Stimulated activated CD4-positive, alpha-beta T cell treated with anti-CD3 and anti-CD28 coated beads, TNF-alpha, amount 100 ng/mL, for 4 hours (primary cell): ENCODE data around the gene TUT1.
"Not testable (repeated sequence)": the region's sequence is repeated elsewhere in the genome, so short reads cannot be mapped to it uniquely, and the experiment has no call there.

Experiments used
- DNase-seq, 3 experiments: peaks; one replicate each; pipeline ENCODE4 v3.0.0-alpha.2; 2020; ENCODE audit warnings: low read depth in 3 of 3

TUT1 gene

GRCh38 chr11:62556108-62556874 is 35.0 kb downstream of the TUT1 start:
- DNase-seq, result peak in 1 of 3 experiments; percentile 58

GRCh38 chr11:62555464-62556107 is 35.7 kb downstream of the TUT1 start:
- no peak for DNase-seq

- no peak for DNase-seq
Measured at GRCh38 chr11:62554387-62555167, 36.7 kb downstream of the TUT1 start.

- DNase-seq, result no peak
Measured at GRCh38 chr11:62553839-62554361, 37.4 kb downstream of the TUT1 start.

- DNase-seq, result no peak
Measured at GRCh38 chr11:62553080-62553838, 38.1 kb downstream of the TUT1 start.

- DNase-seq, result no peak
Measured at GRCh38 chr11:62552485-62553079, 38.7 kb downstream of the TUT1 start.

DNA sequence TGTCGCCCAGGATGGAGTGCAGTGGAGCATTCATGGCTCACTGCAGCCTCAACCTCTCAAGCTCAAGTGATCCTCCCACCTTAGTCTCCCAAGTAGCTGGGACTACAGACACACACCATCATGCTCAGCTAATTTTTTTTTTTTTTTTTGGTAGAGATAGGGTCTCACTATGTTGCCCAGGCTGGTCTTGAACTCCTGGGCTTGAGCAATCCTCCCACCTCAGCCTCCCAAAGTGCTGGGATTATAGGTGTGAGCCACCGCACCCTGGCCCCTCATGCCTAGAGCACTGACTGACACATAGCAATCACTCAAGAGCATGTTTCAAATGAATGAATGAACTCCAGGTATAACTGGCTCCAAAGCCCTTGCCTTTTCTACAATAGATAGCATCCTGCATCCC is 40.8 kb downstream of the TUT1 start:
- not testable (repeated sequence) for DNase-seq

GRCh38 chr11:62548545-62549335 is 42.6 kb downstream of the TUT1 start:
- DNase-seq, result no peak

GRCh38 chr11:62547691-62548281 is 43.5 kb downstream of the TUT1 start:
- DNase-seq, result no peak

DNA sequence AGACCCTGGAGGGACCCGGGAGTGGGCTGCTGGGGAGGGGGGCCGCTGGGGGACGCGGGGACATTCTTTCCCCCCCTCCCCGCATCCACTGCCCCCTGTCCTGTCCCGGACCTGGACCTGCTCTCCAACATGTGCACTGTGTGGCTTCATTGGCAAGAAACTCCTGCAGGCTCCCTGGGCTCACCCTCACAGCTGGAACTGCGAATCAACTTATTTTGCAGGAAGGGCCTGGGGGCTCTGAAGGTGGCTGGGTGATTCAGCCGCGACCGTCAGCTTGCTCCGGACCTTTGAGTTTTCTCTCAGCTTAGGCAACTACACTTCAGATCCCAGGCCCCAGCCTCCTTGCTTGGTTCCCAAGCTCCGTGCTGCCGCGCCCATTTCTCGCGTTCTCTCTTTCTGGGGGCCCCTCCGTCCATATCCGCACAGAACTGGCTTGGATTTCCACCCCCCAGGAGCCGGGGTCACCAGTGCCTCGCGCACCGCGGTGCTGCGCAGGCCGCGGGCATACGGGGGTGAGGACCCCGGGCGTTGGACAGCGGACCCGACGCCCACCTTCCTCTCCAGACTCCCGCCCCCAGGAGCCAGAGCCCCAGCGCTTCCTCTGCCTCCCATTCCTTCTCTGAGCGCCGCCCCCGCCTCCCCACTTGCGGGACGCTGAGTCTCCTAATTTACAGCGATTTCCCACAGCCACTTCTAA is 44.2 kb downstream of the TUT1 start:
- no peak for DNase-seq

- DNase-seq, result no peak
Measured at GRCh38 chr11:62546244-62546928, 44.9 kb downstream of the TUT1 start, which contains the start of gene AHNAK. AHNAK (minus strand) TSS chr11:62546806; CDS start chr11:62536098, 10,708 bp downstream.

DNA sequence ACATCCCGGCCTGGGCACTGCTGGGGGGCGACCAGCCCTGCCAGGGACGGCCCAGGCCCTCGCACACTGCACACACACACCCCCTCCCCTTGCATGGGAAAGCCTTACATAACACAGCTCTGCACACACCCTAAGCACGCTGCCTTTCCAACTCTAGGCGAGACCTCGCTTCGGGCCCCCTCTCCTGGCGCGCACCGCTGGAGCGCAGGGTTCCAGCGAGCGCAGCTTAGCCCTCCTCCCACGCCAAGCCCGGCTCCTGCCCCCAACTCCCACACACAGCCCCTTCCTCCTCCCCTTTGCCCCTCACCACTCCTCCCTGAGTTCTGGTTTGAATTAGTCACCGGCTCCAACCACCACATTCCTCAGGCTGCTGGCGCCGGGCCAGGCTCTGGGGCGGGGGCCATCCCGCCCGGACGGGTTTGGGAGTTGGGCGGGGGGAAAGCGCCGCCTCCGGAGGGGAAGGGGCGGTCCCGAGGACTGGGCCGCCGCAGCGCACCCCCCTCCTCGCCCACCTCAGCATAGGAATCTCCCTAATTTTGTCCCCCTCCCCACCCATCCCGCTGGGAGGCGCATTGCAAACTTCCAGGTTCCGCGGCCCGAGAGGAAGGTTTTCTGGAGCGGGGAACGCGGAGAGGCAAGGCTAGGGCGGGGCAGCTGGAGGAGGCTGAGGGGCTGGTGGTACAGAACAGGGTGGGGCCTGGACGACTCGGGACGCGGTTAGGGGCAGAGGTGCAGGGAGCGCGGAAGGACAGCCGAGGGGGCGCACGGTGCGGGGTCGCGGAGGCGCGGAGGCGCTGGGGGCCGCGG is 45.7 kb downstream of the TUT1 start:
- DNase-seq, result peak in 2 of 3 experiments; percentile 61 to 63

- no peak for DNase-seq
Measured at GRCh38 chr11:62544581-62545436, 46.5 kb downstream of the TUT1 start.

- no peak for DNase-seq
Measured at GRCh38 chr11:62543680-62544444, 47.5 kb downstream of the TUT1 start.

GRCh38 chr11:62542750-62543567 is 48.4 kb downstream of the TUT1 start:
- peak in 1 of 3 experiments; percentile 56 for DNase-seq
